IMR-90 (cell line): ENCODE data around the gene PRKG2. TPM values are rescaled to one million over a fixed set of nuclear protein-coding genes. Genes with fewer than 3 reads are reported as not detected.
A peak's percentile ranks its signal among the peaks of the same experiment; 100 is the strongest.

Source experiments
- ATAC-seq: fragments of 200-7000 bp; cut with Tn5 transposase; 2 replicates; pipeline ENCODE4 v1.9.1; 2020; ENCODE audit warnings: low read depth, mild to moderate bottlenecking, moderate library complexity
- BruUV-seq: library from RNA; stranded (reverse); fragments of 400-500 nt; replicated peaks from 2 replicates; lab custom pipeline; 2021; lab: Mats Ljungman, UMichigan
- CTCF ChIA-PET: fragments of 300-600 bp; formaldehyde crosslinking; extraction: SDS; loops from one replicate; lab custom pipeline; 2021; ENCODE audit warnings: antibody characterized with exemption; lab: Yijun Ruan, JAX
- POLR2A ChIA-PET: fragments of 300-600 bp; sonication (Branson Sonifier 250); formaldehyde crosslinking; loops from one replicate; lab custom pipeline; 2022; ENCODE audit warnings: antibody characterized with exemption; ENCODE audit not compliant: unreplicated experiment; lab: Charles Lee
- DNase-seq: peaks from one replicate; pipeline ENCODE4 v3.0.0; 2013
- H2AFZ ChIP-seq: replicated peaks from 2 replicates; pipeline ENCODE3; 2013; ENCODE audit warnings: low read length, mild to moderate bottlenecking; ENCODE audit not compliant: poor library complexity
- H2AK5ac ChIP-seq: 2 replicates; pipeline ENCODE4 v1.6.1; 2013; ENCODE audit warnings: low read depth, low read length, inconsistent platforms
- H2AK9ac ChIP-seq: replicated peaks from 2 replicates; pipeline ENCODE3; 2013; ENCODE audit warnings: mild to moderate bottlenecking, low read depth, low read length, moderate library complexity; ENCODE audit not compliant: poor library complexity
- H2BK120ac ChIP-seq: 2 replicates; pipeline ENCODE4 v1.6.1; 2013; ENCODE audit warnings: low read depth, low read length, inconsistent platforms
- H2BK15ac ChIP-seq: 3 replicates; pipeline ENCODE4 v1.6.1; 2013; ENCODE audit warnings: low read depth, low read length, inconsistent platforms
- H2BK20ac ChIP-seq: 2 replicates; pipeline ENCODE4 v1.6.1; 2013; ENCODE audit warnings: low read depth, mild to moderate bottlenecking, inconsistent platforms, low read length, moderate library complexity
- H2BK5ac ChIP-seq: 2 replicates; pipeline ENCODE4 v1.6.1; 2013; ENCODE audit warnings: mild to moderate bottlenecking, low read depth, low read length, inconsistent platforms; ENCODE audit not compliant: poor library complexity, severe bottlenecking
- H3K14ac ChIP-seq: replicated peaks from 2 replicates; pipeline ENCODE4 v1.6.1; 2013; ENCODE audit warnings: low read depth, low read length, inconsistent platforms
- H3K18ac ChIP-seq: 2 replicates; pipeline ENCODE4 v1.6.1; 2013; ENCODE audit warnings: low read depth, low read length, control low read depth
- H3K23ac ChIP-seq: 2 replicates; pipeline ENCODE4 v1.6.1; 2013; ENCODE audit warnings: low read depth, low read length, inconsistent platforms
- H3K27ac ChIP-seq: 2 replicates; pipeline ENCODE4 v1.5.1; 2013; ENCODE audit warnings: mild to moderate bottlenecking, control low read depth, low read length; ENCODE audit not compliant: insufficient read depth
- H3K27me3 ChIP-seq: 2 replicates; pipeline ENCODE4 v1.6.1; 2013; ENCODE audit warnings: low read length; ENCODE audit not compliant: control insufficient read depth, insufficient read depth
- H3K36me3 ChIP-seq: 2 replicates; pipeline ENCODE4 v1.6.1; 2013; ENCODE audit warnings: low read length, mixed read lengths; ENCODE audit not compliant: control insufficient read depth, insufficient read depth
- H3K4ac ChIP-seq: 2 replicates; pipeline ENCODE4 v1.6.1; 2013; ENCODE audit warnings: low read depth, low read length, inconsistent platforms
- H3K4me1 ChIP-seq: 2 replicates; pipeline ENCODE4 v1.6.1; 2013; ENCODE audit warnings: low read length, mixed read lengths; ENCODE audit not compliant: control insufficient read depth, insufficient read depth
- H3K4me2 ChIP-seq: 2 replicates; pipeline ENCODE4 v1.6.1; 2013; ENCODE audit warnings: low read depth, mild to moderate bottlenecking, control low read depth, low read length, moderate library complexity
- H3K4me3 ChIP-seq: 2 replicates; pipeline ENCODE4 v1.5.1; 2013; ENCODE audit warnings: low read depth, mild to moderate bottlenecking, control low read depth, low read length, moderate library complexity; ENCODE audit not compliant: insufficient read depth
- H3K56ac ChIP-seq: 2 replicates; pipeline ENCODE4 v1.6.1; 2013; ENCODE audit warnings: low read length, inconsistent platforms; ENCODE audit not compliant: insufficient read depth; ENCODE audit errors: extremely low read depth
- H3K79me1 ChIP-seq, 2 experiments: 2 replicates each; pipeline ENCODE4 v1.6.1; 2013; ENCODE audit warnings: low read length in 2 of 2, inconsistent platforms in 1 of 2, low read depth in 1 of 2
- H3K9ac ChIP-seq: 2 replicates; pipeline ENCODE4 v1.6.1; 2013; ENCODE audit warnings: low read depth, low read length, control low read depth
- H3K9me1 ChIP-seq: 2 replicates; pipeline ENCODE4 v1.6.1; 2013; ENCODE audit warnings: low read length, inconsistent platforms; ENCODE audit not compliant: insufficient read depth
- H3K9me3 ChIP-seq: 2 replicates; pipeline ENCODE4 v1.6.1; 2013; ENCODE audit warnings: low read length; ENCODE audit not compliant: control insufficient read depth, insufficient read depth
- H4K20me1 ChIP-seq: 2 replicates; pipeline ENCODE4 v1.6.1; 2013; ENCODE audit warnings: low read length, inconsistent platforms; ENCODE audit not compliant: insufficient read depth
- H4K5ac ChIP-seq: 2 replicates; pipeline ENCODE4 v1.6.1; 2013; ENCODE audit warnings: mild to moderate bottlenecking, low read depth, low read length, control low read depth
- H4K8ac ChIP-seq, 2 experiments: 2 replicates each; pipeline ENCODE4 v1.6.1; 2013; ENCODE audit warnings: low read depth in 2 of 2, low read length in 2 of 2, control low read depth in 1 of 2, inconsistent platforms in 1 of 2
- H4K91ac ChIP-seq: 2 replicates; pipeline ENCODE4 v1.6.1; 2013; ENCODE audit warnings: low read depth, low read length, inconsistent platforms; ENCODE audit not compliant: insufficient read depth
- CEBPB ChIP-seq: IDR thresholded peaks from 2 replicates; pipeline ENCODE4 v1.6.1; 2012; ENCODE audit warnings: low read depth, low read length, improper control_type of control experiment
- CHD1 ChIP-seq: IDR thresholded peaks from 2 replicates; pipeline ENCODE4 v1.6.1; 2012; ENCODE audit warnings: low read depth, low read length, improper control_type of control experiment
- CTCF ChIP-seq: conservative IDR thresholded peaks from 2 replicates; pipeline ENCODE4 v1.5.1; 2012; ENCODE audit warnings: mild to moderate bottlenecking, low read depth, low read length, improper control_type of control experiment
- FOS ChIP-seq: fragments of 150-350 bp; IDR thresholded peaks from 2 replicates; pipeline ENCODE4 v1.6.1; 2016; ENCODE audit warnings: low read depth, low read length
- MAFK ChIP-seq: IDR thresholded peaks from 2 replicates; pipeline ENCODE4 v1.6.1; 2012; ENCODE audit warnings: low read depth, low read length, improper control_type of control experiment
- MAZ ChIP-seq: IDR thresholded peaks from 2 replicates; pipeline ENCODE4 v1.6.1; 2012; ENCODE audit warnings: low read depth, mild to moderate bottlenecking, low read length, improper control_type of control experiment, moderate library complexity, borderline replicate concordance
- MXI1 ChIP-seq: IDR thresholded peaks from 2 replicates; pipeline ENCODE4 v1.6.1; 2012; ENCODE audit warnings: low read depth, mild to moderate bottlenecking, low read length, moderate library complexity, borderline replicate concordance
- NFE2L2 ChIP-seq: fragments of 150-350 bp; IDR thresholded peaks from 2 replicates; pipeline ENCODE4 v1.6.1; 2016; ENCODE audit warnings: low read depth, mild to moderate bottlenecking, low read length
- POLR2A ChIP-seq: IDR thresholded peaks from 2 replicates; pipeline ENCODE4 v1.6.1; 2012; ENCODE audit warnings: mild to moderate bottlenecking, low read depth, low read length
- RCOR1 ChIP-seq: IDR thresholded peaks from 2 replicates; pipeline ENCODE4 v1.6.1; 2012; ENCODE audit warnings: mild to moderate bottlenecking, low read length, improper control_type of control experiment; ENCODE audit not compliant: insufficient replicate concordance
- SMC3 ChIP-seq: fragments of 150-350 bp; IDR thresholded peaks from 2 replicates; pipeline ENCODE4 v1.6.1; 2016; ENCODE audit warnings: low read depth, mild to moderate bottlenecking, antibody characterized with exemption, low read length, moderate library complexity
- USF2 ChIP-seq: fragments of 150-350 bp; IDR thresholded peaks from 2 replicates; pipeline ENCODE4 v1.6.1; 2017; ENCODE audit warnings: mild to moderate bottlenecking, antibody characterized with exemption, low read length, low read depth
- WGBS, 2 experiments: methylation state at CpG; one replicate each; pipeline versions ENCODE4 v1.1.5 to v1.1.7; 2013; ENCODE audit warnings: missing lambda C conversion rate in 2 of 2; ENCODE audit not compliant: insufficient read length in 1 of 2; ENCODE audit errors: extremely low coverage in 2 of 2; 5-methylcytosine and 5-hydroxymethylcytosine counted together
- dilution Hi-C: fragments of 300-500 bp; cut with HindIII; formaldehyde crosslinking; loops from one replicate; pipeline ENCODE4 v1.14.3; 2018; ENCODE audit warnings: low sequenced_read_pairs; ENCODE audit not compliant: unreplicated experiment
- in situ Hi-C: fragments of 300-500 bp; cut with MboI; formaldehyde crosslinking; loops from 3 replicates; pipeline ENCODE4 v1.14.3; 2019; ENCODE audit warnings: low sequenced_read_pairs, inconsistent platforms, mixed read lengths
- intact Hi-C: fragments of 100-400 bp; cut with micrococcal nuclease; formaldehyde crosslinking; loops from 2 replicates; pipeline ENCODE4 v1.10.0; 2022
- polyA plus RNA-seq, 3 experiments: library from polyadenylated mRNA; depleted of rRNA; stranded (reverse); fragments of >200 nt; gene quantifications; 2 replicates each; pipeline ENCODE4 v1.2.3, GENCODE V29; 2012; ENCODE audit warnings: low replicate concordance in 1 of 3
- total RNA-seq: library from RNA; depleted of rRNA; stranded (reverse); fragments of >200 nt; gene quantifications from 2 replicates; pipeline ENCODE4 v1.2.3, GENCODE V29; 2012

PRKG2 gene
- total and polyA plus RNA-seq, 2 of the 4 experiments (the other 2 are of a cell fraction), result 0.44 to 2.0 TPM

- ATAC-seq (peak; percentile 93), DNase-seq (peak; percentile 93)
- Histone ChIP-seq H3K4me1 (peaks cover 5% of the 10 kb centered on the region), H4K8ac (no peak overlapping the region; a peak in 1 of 4 replicates), H3K18ac (no peak overlapping the region), H2AK5ac (no peak overlapping the region), H2BK120ac (peak overlapping the region; percentile 17; the same call in 1 of the 2 replicates), H3K4me2 (peak overlapping the region; percentile 24; the same call in 1 of the 2 replicates), H3K79me1 (no peaks in the 10 kb centered on the region), H3K4ac (no peak overlapping the region), H4K5ac (no peak overlapping the region), H3K9me3 (no peaks in the 10 kb centered on the region), H3K36me3 (no peaks in the 10 kb centered on the region), H3K56ac (no peak overlapping the region), H2BK20ac (no peak overlapping the region), H3K23ac (no peak overlapping the region), H3K27ac (no peak overlapping the region), H4K20me1 (no peaks in the 10 kb centered on the region), H2BK5ac (peak overlapping the region; percentile 73), H3K14ac (no peak overlapping the region), H3K4me3 (no peak overlapping the region), H3K9me1 (peaks cover 9% of the 10 kb centered on the region), H2AFZ (no peak overlapping the region), H2AK9ac (no peak overlapping the region), H3K9ac (no peak overlapping the region), H4K91ac (no peak overlapping the region), H2BK15ac (no peak overlapping the region), H3K27me3 (no peaks in the 10 kb centered on the region)
- intact Hi-C loops (loop anchor here (5.0 kb wide), 3 partner anchors 43 to 183 kb away; no protein-coding TSS in a partner anchor), dilution Hi-C loops (no loop called here), in situ Hi-C loops (no loop called here)
- POLR2A ChIA-PET, result no interaction called here
- BruUV-seq, result no TSS peak
- CTCF ChIA-PET, result interaction anchor here (1.0 kb wide), 1 partner anchor 97 kb away, joined by 3 read pairs; no protein-coding TSS in a partner anchor
- TF ChIP-seq FOS (peak; percentile 70), MXI1 (no peak), CTCF (no peak), USF2 (no peak), MAZ (no peak), MAFK (no peak), RCOR1 (no peak), CEBPB (0 out of 2 replicates have a peak, but pooled peaks have one; percentile 17), POLR2A (no peak), CHD1 (no peak), NFE2L2 (no peak), SMC3 (no peak)
- WGBS, 2 experiments, result no CpG with 5 or more reads among the region's 1 CpG
Observed at GRCh38 chr4:81255524-81255923, 40.5 kb upstream of the PRKG2 start.
